Right lung (tissue), 5 donors: Measurements from ENCODE around the gene UMODL1. TPM values are rescaled to one million over a fixed set of nuclear protein-coding genes. Genes with fewer than 3 reads are reported as not detected.

Experiments used
- DNase-seq, 2 donors: peaks; one replicate each; pipeline ENCODE4 v3.0.0-alpha.2; 2013
- polyA plus RNA-seq, 5 donors: library from polyadenylated mRNA; unstranded; fragments of 120-200 nt; gene quantifications; one replicate each; pipeline versions ENCODE4 v1.2.1 to v1.2.3, GENCODE V29; 2013; ENCODE audit warnings: inconsistent platforms in 1 of 5, low replicate concordance in 1 of 5; ENCODE audit not compliant: insufficient read length in 5 of 5, insufficient read depth in 1 of 5

Gene UMODL1
- polyA plus RNA-seq, 5 donors: 0.10 to 0.35 (median 0.33) TPM

- DNase-seq: no peak
These were observed 58.5 kb downstream of the UMODL1 start for GRCh38 chr21:42129300-42130266.

- DNase-seq: no peak
These were observed 59.3 kb downstream of the UMODL1 start for GRCh38 chr21:42130441-42130840.

- no peak for DNase-seq
These were observed 61.1 kb downstream of the UMODL1 start for GRCh38 chr21:42132183-42132582.

GRCh38 chr21:42133131-42133530 lies 62.0 kb downstream of the UMODL1 start:
- no peak for DNase-seq

GRCh38 chr21:42135386-42136052 lies 64.4 kb downstream of the UMODL1 start:
- no peak for DNase-seq

- DNase-seq: no peak
These were observed 66.2 kb downstream of the UMODL1 start for GRCh38 chr21:42137191-42137904.

- no peak for DNase-seq
These were observed 69.2 kb downstream of the UMODL1 start for GRCh38 chr21:42140196-42140934.

- DNase-seq: no peak
These were observed 70.5 kb downstream of the UMODL1 start for GRCh38 chr21:42141643-42142042.

GRCh38 chr21:42142141-42142540 lies 71.0 kb downstream of the UMODL1 start:
- DNase-seq: no peak

- DNase-seq: no peak
These were observed 71.5 kb downstream of the UMODL1 start for GRCh38 chr21:42142627-42143026.

GRCh38 chr21:42143111-42143510 lies 72.0 kb downstream of the UMODL1 start:
- DNase-seq: no peak

- DNase-seq: no peak
These were observed 73.1 kb downstream of the UMODL1 start for GRCh38 chr21:42144221-42144620.

- no peak for DNase-seq
These were observed 73.8 kb downstream of the UMODL1 start for GRCh38 chr21:42144679-42145568.

- DNase-seq: peak; percentile 49 to 65
These were observed 74.6 kb downstream of the UMODL1 start for GRCh38 chr21:42145569-42146272.

GRCh38 chr21:42146273-42146805 lies 75.2 kb downstream of the UMODL1 start:
- no peak for DNase-seq

GRCh38 chr21:42146821-42147220 lies 75.7 kb downstream of the UMODL1 start:
- DNase-seq: no peak

- DNase-seq: no peak
These were observed 76.4 kb downstream of the UMODL1 start for GRCh38 chr21:42147386-42148020.

GRCh38 chr21:42148097-42148496 lies 77.0 kb downstream of the UMODL1 start:
- DNase-seq: no peak

GRCh38 chr21:42148584-42148983 lies 77.5 kb downstream of the UMODL1 start:
- no peak for DNase-seq
